GM21515 (cell line): ENCODE data around the gene PUS1.

Source experiments
- ATAC-seq: cut with Tn5 transposase; IDR thresholded peaks from one replicate; pipeline ENCODE4 v1.9.1; 2021; ENCODE audit not compliant: unreplicated experiment

Gene PUS1

DNA sequence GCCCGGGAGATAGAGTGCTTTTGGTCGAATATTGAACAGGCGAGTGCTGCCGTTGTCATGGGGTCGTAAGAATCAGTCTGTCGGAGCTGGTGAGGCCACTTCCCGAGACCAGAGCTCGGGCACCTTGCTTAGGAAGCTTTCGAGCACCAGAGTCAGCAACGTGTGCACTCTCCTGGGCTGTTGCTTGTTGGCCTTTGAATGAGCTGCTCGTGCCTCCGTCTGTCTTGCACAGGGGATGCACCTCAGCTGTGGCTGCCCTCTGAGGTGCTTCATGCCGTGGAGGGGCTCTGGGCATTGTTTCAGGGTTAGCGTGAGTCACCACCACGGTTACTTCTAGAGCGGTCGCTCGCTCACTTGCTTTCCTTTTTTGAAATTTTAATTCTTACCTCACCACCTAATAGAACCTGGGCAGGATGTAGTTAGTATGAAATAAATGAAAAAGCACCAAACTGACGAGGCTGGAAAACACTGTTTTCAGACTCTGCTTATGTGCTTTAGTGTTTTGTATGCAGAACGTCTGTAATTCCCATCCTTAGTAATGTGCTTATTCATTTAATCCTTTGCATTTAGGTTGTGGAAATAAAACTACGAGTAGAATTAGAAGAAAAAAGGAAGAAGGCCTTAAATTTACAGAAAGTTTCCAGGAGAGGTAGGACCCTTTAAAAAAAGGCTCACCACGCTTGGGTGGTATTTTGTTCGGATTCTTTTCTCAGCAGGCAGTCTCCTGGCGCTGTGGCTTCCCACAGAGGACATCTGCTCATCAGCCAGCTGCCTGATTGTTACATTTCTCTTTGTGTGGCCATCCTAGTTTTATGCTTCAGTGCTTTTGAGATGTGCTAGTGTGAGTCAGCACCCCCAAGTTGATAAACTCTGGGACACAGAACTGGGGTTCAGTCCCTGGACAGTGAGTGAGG lies 61.2 kb downstream of the PUS1 start:
- no peak for ATAC-seq

- no peak for ATAC-seq
These were observed 61.9 kb downstream of the PUS1 start for GRCh38 chr12:131990980-131991305.

- no peak for ATAC-seq
These were observed 62.8 kb downstream of the PUS1 start for GRCh38 chr12:131991816-131992430.

DNA sequence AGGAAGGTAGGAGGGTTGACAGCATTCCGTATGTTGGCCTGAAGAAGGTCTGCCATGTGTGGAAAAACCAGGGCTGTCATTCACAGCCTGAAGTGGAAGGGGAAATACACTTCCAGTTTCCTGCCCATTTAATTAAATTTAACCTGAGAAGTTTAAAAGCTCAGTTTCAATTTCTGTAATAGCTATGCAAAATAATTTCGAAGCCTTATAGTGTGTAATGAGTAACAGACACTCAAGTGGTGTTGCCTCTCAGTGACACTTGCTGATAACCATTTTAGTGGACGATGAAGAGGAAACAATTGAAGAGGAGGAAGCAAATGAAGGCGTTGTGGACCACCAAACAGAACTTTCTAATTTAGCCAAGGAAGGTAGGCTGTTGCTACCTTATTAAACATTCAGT lies 65.5 kb downstream of the PUS1 start:
- ATAC-seq: no peak
